K562 (cell line): ENCODE results near the gene DPH5. TPM values are rescaled to one million over a fixed set of nuclear protein-coding genes. Genes with fewer than 3 reads are reported as not detected.

Experiments
- ARID2 ChIP-seq: fragments of 450-650 bp; IDR thresholded peaks from 2 replicates; pipeline ENCODE4 v1.6.1; 2017; ENCODE audit warnings: antibody characterized with exemption, mild to moderate bottlenecking
- CCAR2 ChIP-seq: fragments of 200-400 bp; formaldehyde crosslinking; IDR thresholded peaks from 2 replicates; pipeline ENCODE4 v1.6.1; 2017; ENCODE audit warnings: mild to moderate bottlenecking, low read depth, low read length
- FOXA3 ChIP-seq, 2 experiments: fragments of 450-650 bp in 1 of 2; sonication (generic) in 1 of 2; formaldehyde crosslinking; IDR thresholded peaks in 1 of 2; conservative IDR thresholded peaks in 1 of 2; 2 replicates each; pipeline versions ENCODE4 v1.4.0 to v1.8.0; 2020 to 2022; ENCODE audit warnings: mild to moderate bottlenecking in 2 of 2, missing genetic modification reagents in 1 of 2
- GTF3C2 ChIP-seq: IDR thresholded peaks from 3 replicates; pipeline ENCODE4 v1.6.1; 2011; ENCODE audit warnings: borderline replicate concordance, mild to moderate bottlenecking, moderate library complexity; ENCODE audit not compliant: insufficient read length; ENCODE audit errors: extremely low read depth
- ILK ChIP-seq: fragments of 450-650 bp; IDR thresholded peaks from 2 replicates; pipeline ENCODE4 v1.6.1; 2016; ENCODE audit warnings: missing genetic modification characterization, low read depth, mild to moderate bottlenecking, missing compliant biosample characterization, moderate library complexity, borderline replicate concordance
- MAFF ChIP-seq: IDR thresholded peaks from 2 replicates; pipeline ENCODE4 v1.6.1; 2012; ENCODE audit warnings: low read length, improper control_type of control experiment
- NCOA1 ChIP-seq: fragments of 450-650 bp; IDR thresholded peaks from 2 replicates; pipeline ENCODE4 v1.6.1; 2016; ENCODE audit warnings: low read depth
- NFXL1 ChIP-seq: fragments of 450-650 bp; formaldehyde crosslinking; IDR thresholded peaks from 2 replicates; pipeline ENCODE4 v1.4.0; 2021; ENCODE audit warnings: mild to moderate bottlenecking
- RFX5 ChIP-seq: IDR thresholded peaks from 2 replicates; pipeline ENCODE4 v1.6.1; 2011; ENCODE audit warnings: low read depth, mild to moderate bottlenecking, improper control_type of control experiment, low read length
- TAF1 ChIP-seq: IDR thresholded peaks from 2 replicates; pipeline ENCODE4 v1.6.1; 2011; ENCODE audit warnings: mild to moderate bottlenecking, low read length, moderate library complexity; ENCODE audit not compliant: insufficient read depth, control insufficient read depth, severe bottlenecking; ENCODE audit errors: extremely low read depth
- TAL1 ChIP-seq: fragments of 450-650 bp; IDR thresholded peaks from 2 replicates; pipeline ENCODE4 v1.6.1; 2016; ENCODE audit warnings: mild to moderate bottlenecking
- TCF3 ChIP-seq: sonication (generic); formaldehyde crosslinking; IDR thresholded peaks from 2 replicates; pipeline ENCODE4 v1.4.0; 2020; ENCODE audit warnings: mild to moderate bottlenecking, missing genetic modification reagents
- polyA plus RNA-seq, 8 experiments: library from polyadenylated mRNA; depleted of rRNA in 4 of 8; stranded (reverse) in 5 of 8; unstranded in 3 of 8; fragments of >200 nt; fragmentation: Nextera tagmentation in 2 of 8; fragmentation: Illumina TruSeq in 1 of 8; extraction: Ambion mirVana in 2 of 8; extraction: Trizol in 1 of 8; gene quantifications; 2 replicates each; pipeline versions ENCODE4 v1.2.1 to v1.2.3, GENCODE V29; 2011 to 2014; ENCODE audit warnings: inconsistent platforms in 1 of 8, missing spikeins in 1 of 8
- total RNA-seq, 7 experiments: library from RNA; depleted of rRNA in 6 of 7; stranded (reverse); fragments of >200 nt in 6 of 7; fragmentation: Illumina TruSeq in 2 of 7; extraction: Trizol in 2 of 7; gene quantifications; 2 replicates each; pipeline versions ENCODE4 v1.2.1 to v1.2.3, GENCODE V29; 2011 to 2021; ENCODE audit warnings: low replicate concordance in 1 of 7
- TF ChIP-seq, protein P1 (sequence below): fragments of 450-650 bp; IDR thresholded peaks from 2 replicates; pipeline ENCODE4 v1.6.1; 2016

DPH5 gene
- total and polyA plus RNA-seq, 9 of the 15 experiments (the other 6 are each of a cell fraction or from before 2014, with no cell fraction given), result 37.6 to 159 (median 89.7) TPM

DNA sequence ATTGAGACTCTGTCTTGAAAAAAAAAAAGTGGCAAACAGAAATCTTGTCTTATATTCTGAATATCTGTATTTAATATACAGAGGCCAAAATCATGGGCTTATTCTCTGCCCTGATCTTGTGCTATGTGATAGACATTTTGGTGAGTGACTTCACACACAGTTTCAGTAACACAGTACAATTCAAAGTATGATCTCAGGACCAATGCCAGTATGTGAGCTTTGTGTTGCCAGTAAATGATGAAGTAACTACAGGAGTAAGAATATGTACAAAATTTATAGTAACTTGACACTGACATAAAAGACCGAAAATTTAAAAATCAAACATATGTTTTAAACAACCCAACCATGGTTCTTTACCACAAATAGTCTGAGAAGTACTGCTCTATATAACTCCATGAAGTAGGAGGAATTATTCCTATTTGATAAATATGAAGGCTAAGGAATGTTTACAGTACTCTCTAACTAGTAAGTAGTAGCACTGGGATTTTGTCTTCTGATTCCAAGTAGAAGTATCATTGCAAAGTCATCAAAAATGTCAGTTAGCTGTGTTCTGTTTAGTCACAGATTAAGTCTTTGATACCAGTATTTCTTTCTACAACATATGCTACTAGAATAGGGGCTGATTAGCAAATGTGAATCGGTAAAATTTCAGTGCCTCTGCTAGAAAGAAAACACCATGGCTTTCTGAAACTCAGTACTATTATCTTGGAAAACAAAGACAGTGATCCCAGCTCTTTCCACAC lies 25.3 kb downstream of the DPH5 start (continued):
- no peak for TF ChIP-seq GTF3C2
- 0 out of 2 replicates have a peak, but pooled peaks have one; percentile 17 for TF ChIP-seq TCF3 (CRISPR knock-in tag)
- TF ChIP-seq ILK (tag), result no peak
- TF ChIP-seq MAFF, result peak; percentile 79; the same call in 1 of the 2 replicates
- peak; percentile 29; the same call in 1 of the 2 replicates for TF ChIP-seq TAL1
- no peak for TF ChIP-seq FOXA3 (CRISPR knock-in tag; conservative IDR thresholded peaks at IDR 0.05 in 1 of 2, IDR thresholded peaks at IDR 0.05 in 1 of 2)
- TF ChIP-seq, protein P1, sequence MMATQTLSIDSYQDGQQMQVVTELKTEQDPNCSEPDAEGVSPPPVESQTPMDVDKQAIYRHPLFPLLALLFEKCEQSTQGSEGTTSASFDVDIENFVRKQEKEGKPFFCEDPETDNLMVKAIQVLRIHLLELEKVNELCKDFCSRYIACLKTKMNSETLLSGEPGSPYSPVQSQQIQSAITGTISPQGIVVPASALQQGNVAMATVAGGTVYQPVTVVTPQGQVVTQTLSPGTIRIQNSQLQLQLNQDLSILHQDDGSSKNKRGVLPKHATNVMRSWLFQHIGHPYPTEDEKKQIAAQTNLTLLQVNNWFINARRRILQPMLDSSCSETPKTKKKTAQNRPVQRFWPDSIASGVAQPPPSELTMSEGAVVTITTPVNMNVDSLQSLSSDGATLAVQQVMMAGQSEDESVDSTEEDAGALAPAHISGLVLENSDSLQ, result 0 out of 2 replicates have a peak, but pooled peaks have one; percentile 7
- no peak for TF ChIP-seq CCAR2
- TF ChIP-seq RFX5, result no peak
- TF ChIP-seq NCOA1, result no peak
- no peak for TF ChIP-seq TAF1
- TF ChIP-seq NFXL1, result no peak
- TF ChIP-seq ARID2, result no peak
